DMS79 treated with DMSO at 0.1 percent for 48 hours (cell line): ENCODE data around the gene WNT9A.
A peak's percentile ranks its signal among the peaks of the same experiment; 100 is the strongest.
"Not testable (repeated sequence)": the region's sequence is repeated elsewhere in the genome, so short reads cannot be mapped to it uniquely, and the experiment has no call there.

Experiments used
- DNase-seq: peaks from one replicate; lab custom pipeline; 2025; lab: John Stamatoyannopoulos, UW

Gene WNT9A

GRCh38 chr1:227886503-227886961 is 61.2 kb downstream of the WNT9A start:
- DNase-seq: no peak

- no peak for DNase-seq
Measured at GRCh38 chr1:227885648-227886502, 61.9 kb downstream of the WNT9A start.

GRCh38 chr1:227885135-227885647 is 62.5 kb downstream of the WNT9A start:
- no peak for DNase-seq

GRCh38 chr1:227884370-227885134 is 63.2 kb downstream of the WNT9A start:
- DNase-seq: no peak

DNA sequence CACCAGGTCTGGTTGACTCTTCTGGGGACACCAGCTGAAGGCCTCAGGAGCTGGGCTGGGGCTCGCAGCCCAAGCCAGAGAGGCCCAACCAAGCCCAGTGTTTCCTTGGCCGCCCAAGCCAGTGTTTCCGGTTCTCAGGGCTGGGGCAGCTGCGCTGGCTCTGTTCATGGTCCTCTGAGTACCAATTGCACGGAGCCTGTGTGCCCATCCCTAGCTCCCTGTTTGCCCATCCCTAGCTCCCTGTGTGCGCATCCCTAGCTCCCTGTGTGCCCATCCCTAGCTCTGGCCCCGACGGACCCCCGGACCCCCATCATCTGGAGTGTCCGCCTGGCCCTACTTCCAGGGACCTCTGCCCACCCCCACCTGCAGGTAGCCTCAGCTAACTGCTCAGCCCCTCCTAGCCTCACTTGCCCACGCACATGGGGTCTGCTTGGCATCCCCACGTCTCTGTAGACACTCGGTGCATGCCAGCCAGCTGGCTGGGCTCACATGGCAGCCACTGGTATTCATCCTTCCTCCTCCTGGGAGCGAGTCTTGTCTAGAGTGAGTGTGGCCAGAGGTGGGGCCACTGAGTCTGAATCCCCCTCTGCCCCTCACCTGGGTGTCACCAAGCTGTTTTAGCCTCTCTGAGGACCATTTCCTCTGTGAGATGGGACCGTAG is 64.0 kb downstream of the WNT9A start:
- no peak for DNase-seq

- DNase-seq: no peak
Measured at GRCh38 chr1:227883073-227883520, 64.6 kb downstream of the WNT9A start.

GRCh38 chr1:227880342-227880924 is 67.3 kb downstream of the WNT9A start:
- no peak for DNase-seq

GRCh38 chr1:227877810-227878209 is 69.9 kb downstream of the WNT9A start:
- DNase-seq: not testable (repeated sequence)

DNA sequence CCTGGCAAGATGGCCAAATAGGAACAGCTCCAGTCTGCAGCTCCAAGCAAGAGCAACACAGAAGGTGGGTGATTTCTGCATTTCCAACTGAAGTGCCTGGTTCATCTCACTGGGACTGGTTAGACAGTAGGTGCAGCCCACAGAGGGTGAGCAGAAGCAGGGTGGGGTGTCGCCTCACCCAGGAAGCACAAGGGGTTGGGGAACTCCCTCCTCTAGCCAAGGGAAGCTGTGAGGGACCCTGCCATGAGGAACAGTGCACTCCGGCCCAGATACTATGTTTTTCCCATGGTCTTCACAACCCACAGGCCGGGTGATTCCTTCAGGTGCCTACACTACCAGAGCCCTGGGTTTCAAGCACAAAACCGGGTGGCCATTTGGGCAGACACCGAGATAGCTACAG is 75.8 kb downstream of the WNT9A start:
- DNase-seq: not testable (repeated sequence)

DNA sequence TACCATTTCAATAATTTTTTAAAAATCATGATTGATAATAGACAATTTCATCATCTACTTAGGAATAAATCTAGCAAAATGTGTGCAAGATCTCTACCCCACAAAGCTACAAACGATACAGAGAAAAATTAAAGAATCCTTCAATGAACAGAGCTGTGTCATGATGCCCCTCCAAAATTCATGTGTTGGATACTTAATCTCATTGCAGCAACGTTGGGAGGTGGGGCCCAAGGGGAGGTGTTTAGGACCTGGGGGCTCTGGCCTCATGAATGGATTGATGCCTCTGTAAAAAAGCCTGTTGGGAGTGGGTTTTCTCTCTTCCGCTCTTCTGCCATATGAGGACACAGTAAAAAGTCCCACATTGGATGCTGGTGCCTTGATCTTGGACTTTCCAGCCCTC is 77.4 kb downstream of the WNT9A start:
- no peak for DNase-seq

GRCh38 chr1:227869851-227870305 is 77.9 kb downstream of the WNT9A start:
- DNase-seq: peak; percentile 13

DNA sequence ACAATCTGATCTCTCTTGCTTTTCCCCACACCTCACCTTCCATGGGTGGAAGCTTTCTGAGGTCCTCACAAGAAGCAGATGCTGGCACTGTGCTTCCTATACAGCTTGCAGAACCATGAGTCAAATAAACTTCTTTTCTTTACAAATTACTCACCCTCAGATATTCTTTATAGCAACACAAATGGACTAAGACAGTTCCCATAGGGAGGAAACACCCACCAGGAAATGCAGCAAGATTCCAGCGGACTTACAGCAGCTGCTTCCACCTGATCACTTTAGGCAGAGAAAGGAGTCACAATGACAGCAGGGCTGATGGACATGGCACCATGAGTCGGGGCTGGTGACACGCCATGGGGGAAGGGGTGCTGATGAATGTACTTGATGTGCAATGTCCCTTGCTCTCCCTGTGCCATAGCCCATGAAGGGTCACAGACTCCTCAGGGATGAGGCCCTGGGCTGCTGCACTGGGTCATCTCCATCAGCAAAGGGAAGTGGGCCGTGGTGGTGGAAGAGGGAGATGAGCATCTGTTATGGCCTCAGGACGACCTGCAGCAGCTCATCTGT is 78.4 kb downstream of the WNT9A start:
- no peak for DNase-seq
